Fibroblast of lung (primary cell): ENCODE results near the gene IGLL1. TPM values are rescaled to one million over a fixed set of nuclear protein-coding genes. Genes with fewer than 3 reads are reported as not detected.

Source experiments
- DNase-seq, 2 donors: peaks; one replicate each; pipeline versions ENCODE4 v3.0.0 to v3.0.0-alpha.2; 2010; ENCODE audit warnings: low read depth in 2 of 2
- H2AFZ ChIP-seq: 2 replicates; pipeline ENCODE4 v1.5.1; 2012; ENCODE audit warnings: low read length, control low read depth, inconsistent platforms
- H3K27ac ChIP-seq: 2 replicates; pipeline ENCODE4 v1.5.1; 2011; ENCODE audit warnings: low read length, control low read depth; ENCODE audit not compliant: insufficient read depth
- H3K27me3 ChIP-seq: 2 replicates; pipeline ENCODE4 v1.5.1; 2011; ENCODE audit warnings: mild to moderate bottlenecking, low read length; ENCODE audit not compliant: control insufficient read depth, insufficient read depth
- H3K36me3 ChIP-seq: 2 replicates; pipeline ENCODE4 v1.5.1; 2011; ENCODE audit warnings: low read length; ENCODE audit not compliant: control insufficient read depth, insufficient read depth
- H3K4me1 ChIP-seq: 2 replicates; pipeline ENCODE4 v1.5.1; 2011; ENCODE audit warnings: low read length; ENCODE audit not compliant: control insufficient read depth, insufficient read depth; ENCODE audit errors: extremely low read depth
- H3K4me2 ChIP-seq: 2 replicates; pipeline ENCODE4 v1.5.1; 2011; ENCODE audit warnings: low read length, control low read depth; ENCODE audit not compliant: insufficient read depth; ENCODE audit errors: extremely low read depth
- H3K4me3 ChIP-seq, 4 experiments: fragments of 200-600 bp in 1 of 4; sonication (generic) in 1 of 4; replicated peaks in 1 of 4; 2 replicates each; pipeline ENCODE4 v1.5.1; 2011 to 2016; ENCODE audit warnings: low read length in 4 of 4, low read depth in 3 of 4, mild to moderate bottlenecking in 3 of 4, control low read depth in 2 of 4, inconsistent platforms in 1 of 4, mixed read lengths in 1 of 4; ENCODE audit not compliant: insufficient read depth in 1 of 4; ENCODE audit errors: control extremely low read depth in 1 of 4
- H3K79me2 ChIP-seq: 2 replicates; pipeline ENCODE4 v1.5.1; 2012; ENCODE audit warnings: mild to moderate bottlenecking, low read length, inconsistent platforms; ENCODE audit not compliant: control insufficient read depth, insufficient read depth
- H3K9ac ChIP-seq: 2 replicates; pipeline ENCODE4 v1.5.1; 2011; ENCODE audit warnings: mild to moderate bottlenecking, low read length, control low read depth; ENCODE audit not compliant: insufficient read depth
- H3K9me3 ChIP-seq: 2 replicates; pipeline ENCODE4 v1.5.1; 2012; ENCODE audit warnings: low read depth, low read length; ENCODE audit not compliant: control insufficient read depth, insufficient read depth
- H4K20me1 ChIP-seq: 2 replicates; pipeline ENCODE4 v1.5.1; 2011; ENCODE audit warnings: low read length; ENCODE audit not compliant: control insufficient read depth, insufficient read depth; ENCODE audit errors: extremely low read depth
- EZH2 ChIP-seq: IDR thresholded peaks from 2 replicates; pipeline ENCODE4 v1.5.1; 2012; ENCODE audit warnings: low read length, control low read depth, mild to moderate bottlenecking; ENCODE audit errors: missing control alignments
- polyA plus RNA-seq, 2 donors: library from polyadenylated mRNA; depleted of rRNA in 1 of 2; stranded (reverse) in 1 of 2; unstranded in 1 of 2; fragments of >200 nt; gene quantifications; 2 replicates each; pipeline ENCODE4 v1.2.1, GENCODE V29; 2011 to 2012; ENCODE audit warnings: missing spikeins in 1 of 2
- total RNA-seq: library from RNA; depleted of rRNA; stranded (reverse); fragments of >200 nt; gene quantifications from 2 replicates; pipeline ENCODE4 v1.2.1, GENCODE V29; 2014
- TF ChIP-seq, protein P1 (sequence below), 2 donors: IDR thresholded peaks in 1 of 2; conservative IDR thresholded peaks in 1 of 2; 1 replicate in 1 of 2; 2 replicates in 1 of 2; pipeline ENCODE4 v1.5.1; 2011 to 2012; ENCODE audit warnings: low read length in 2 of 2, control low read depth in 1 of 2, inconsistent platforms in 1 of 2, low read depth in 1 of 2, mild to moderate bottlenecking in 1 of 2

Gene IGLL1
- total and polyA plus RNA-seq, 2 donors (not counting 1 experiment from before 2014, with no cell fraction given): not detected

DNA sequence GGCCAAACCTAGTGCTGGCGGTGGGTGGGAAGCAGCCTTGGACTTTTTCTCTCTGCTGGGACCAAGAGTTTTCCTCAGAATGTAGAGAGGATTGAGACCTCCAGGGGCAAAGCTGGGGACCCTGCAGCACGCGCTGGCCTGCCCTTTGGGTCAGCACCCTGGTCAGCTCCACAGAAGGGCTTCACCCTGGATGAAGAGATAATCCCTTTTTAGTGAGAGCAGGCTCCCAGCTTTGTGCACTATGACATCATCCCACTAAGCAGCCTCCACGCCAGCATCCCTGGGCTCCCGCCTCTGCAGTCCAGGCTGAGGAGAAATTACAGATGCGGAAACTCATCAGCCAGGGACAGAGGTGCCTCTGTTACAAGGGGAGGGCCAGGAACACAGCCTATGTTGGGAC, 28.5 kb upstream of the IGLL1 start:
- Histone ChIP-seq H3K27ac (no peak overlapping the region), H3K4me2 (no peak overlapping the region), H3K9ac (no peak overlapping the region), H3K4me3 (no peak overlapping the region), H3K9me3 (no peaks in the 10 kb centered on the region), H3K4me1 (no peaks in the 10 kb centered on the region), H3K27me3 (no peaks in the 10 kb centered on the region), H3K79me2 (no peaks in the 10 kb centered on the region), H2AFZ (no peak overlapping the region), H3K36me3 (no peaks in the 10 kb centered on the region), H4K20me1 (no peaks in the 10 kb centered on the region)
- TF ChIP-seq, protein P1, sequence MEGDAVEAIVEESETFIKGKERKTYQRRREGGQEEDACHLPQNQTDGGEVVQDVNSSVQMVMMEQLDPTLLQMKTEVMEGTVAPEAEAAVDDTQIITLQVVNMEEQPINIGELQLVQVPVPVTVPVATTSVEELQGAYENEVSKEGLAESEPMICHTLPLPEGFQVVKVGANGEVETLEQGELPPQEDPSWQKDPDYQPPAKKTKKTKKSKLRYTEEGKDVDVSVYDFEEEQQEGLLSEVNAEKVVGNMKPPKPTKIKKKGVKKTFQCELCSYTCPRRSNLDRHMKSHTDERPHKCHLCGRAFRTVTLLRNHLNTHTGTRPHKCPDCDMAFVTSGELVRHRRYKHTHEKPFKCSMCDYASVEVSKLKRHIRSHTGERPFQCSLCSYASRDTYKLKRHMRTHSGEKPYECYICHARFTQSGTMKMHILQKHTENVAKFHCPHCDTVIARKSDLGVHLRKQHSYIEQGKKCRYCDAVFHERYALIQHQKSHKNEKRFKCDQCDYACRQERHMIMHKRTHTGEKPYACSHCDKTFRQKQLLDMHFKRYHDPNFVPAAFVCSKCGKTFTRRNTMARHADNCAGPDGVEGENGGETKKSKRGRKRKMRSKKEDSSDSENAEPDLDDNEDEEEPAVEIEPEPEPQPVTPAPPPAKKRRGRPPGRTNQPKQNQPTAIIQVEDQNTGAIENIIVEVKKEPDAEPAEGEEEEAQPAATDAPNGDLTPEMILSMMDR (conservative IDR thresholded peaks at IDR 0.05 in 1 of 2, IDR thresholded peaks at IDR 0.05 in 1 of 2; ENCODE audit: low read depth in 1 of 2, low read length in 2 of 2): no peak
- TF ChIP-seq EZH2: no peak
- DNase-seq: peak; percentile 10 to 20

DNA sequence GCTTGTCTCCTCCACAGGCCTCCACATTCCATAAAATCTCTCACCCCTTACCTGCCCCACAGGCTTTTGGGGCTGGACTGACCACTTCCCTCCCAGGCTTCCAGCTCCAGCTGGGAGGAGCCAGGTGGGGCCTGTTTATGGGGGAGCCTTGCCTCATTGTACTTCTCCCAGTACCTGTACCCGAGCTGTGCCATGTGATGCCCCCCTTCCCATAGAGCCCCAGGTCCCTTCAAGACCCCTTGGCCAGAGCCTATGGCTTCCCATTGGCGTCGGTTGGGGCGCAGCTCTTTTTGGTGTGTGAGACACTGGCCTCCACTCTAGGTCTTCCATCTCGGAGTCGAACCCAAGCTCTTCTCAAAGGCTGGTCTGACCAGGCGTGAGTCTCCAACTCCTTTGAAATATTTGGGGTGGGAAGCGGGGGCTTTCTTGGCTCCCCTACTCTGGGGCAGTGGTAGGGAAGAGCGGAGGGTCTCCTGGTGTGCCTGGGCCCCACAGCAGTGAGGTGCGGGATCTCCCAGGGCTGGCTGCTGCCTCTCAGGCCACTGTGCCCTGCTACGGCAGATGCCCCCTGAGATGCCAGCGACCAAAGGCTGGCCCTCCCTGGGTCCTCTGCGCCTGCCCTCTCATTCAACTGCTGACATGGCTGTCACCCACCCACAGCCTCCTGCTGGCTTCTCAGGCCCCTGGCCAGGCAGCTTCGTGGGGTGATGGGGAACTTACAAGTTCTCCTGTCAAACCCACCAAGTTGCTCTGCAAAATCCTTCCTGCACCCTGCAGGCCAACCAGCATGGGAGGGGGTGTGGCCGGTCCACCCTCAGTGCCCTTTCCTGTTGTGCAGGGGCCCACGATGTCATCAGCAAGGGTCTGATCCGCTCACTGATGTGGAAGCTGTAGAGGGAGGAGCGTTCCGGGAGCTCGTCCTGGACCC, 26.4 kb upstream of the IGLL1 start:
- H3K4me3 ChIP-seq: no peak overlapping the region
- H2AFZ ChIP-seq: no peak overlapping the region
- H3K9ac ChIP-seq: no peak overlapping the region
- no peaks in the 10 kb centered on the region for H3K79me2 ChIP-seq
- no peaks in the 10 kb centered on the region for H3K4me1 ChIP-seq
- H3K9me3 ChIP-seq: no peaks in the 10 kb centered on the region
- no peak overlapping the region for H3K27ac ChIP-seq
- no peak overlapping the region for H3K4me2 ChIP-seq
- TF ChIP-seq EZH2: no peak
- TF ChIP-seq, protein P1 (conservative IDR thresholded peaks at IDR 0.05 in 1 of 2, IDR thresholded peaks at IDR 0.05 in 1 of 2; ENCODE audit: low read depth in 1 of 2, low read length in 2 of 2): no peak
- no peak for DNase-seq
- H3K36me3 ChIP-seq: no peaks in the 10 kb centered on the region
- H3K27me3 ChIP-seq: no peaks in the 10 kb centered on the region
- H4K20me1 ChIP-seq: no peaks in the 10 kb centered on the region

DNA sequence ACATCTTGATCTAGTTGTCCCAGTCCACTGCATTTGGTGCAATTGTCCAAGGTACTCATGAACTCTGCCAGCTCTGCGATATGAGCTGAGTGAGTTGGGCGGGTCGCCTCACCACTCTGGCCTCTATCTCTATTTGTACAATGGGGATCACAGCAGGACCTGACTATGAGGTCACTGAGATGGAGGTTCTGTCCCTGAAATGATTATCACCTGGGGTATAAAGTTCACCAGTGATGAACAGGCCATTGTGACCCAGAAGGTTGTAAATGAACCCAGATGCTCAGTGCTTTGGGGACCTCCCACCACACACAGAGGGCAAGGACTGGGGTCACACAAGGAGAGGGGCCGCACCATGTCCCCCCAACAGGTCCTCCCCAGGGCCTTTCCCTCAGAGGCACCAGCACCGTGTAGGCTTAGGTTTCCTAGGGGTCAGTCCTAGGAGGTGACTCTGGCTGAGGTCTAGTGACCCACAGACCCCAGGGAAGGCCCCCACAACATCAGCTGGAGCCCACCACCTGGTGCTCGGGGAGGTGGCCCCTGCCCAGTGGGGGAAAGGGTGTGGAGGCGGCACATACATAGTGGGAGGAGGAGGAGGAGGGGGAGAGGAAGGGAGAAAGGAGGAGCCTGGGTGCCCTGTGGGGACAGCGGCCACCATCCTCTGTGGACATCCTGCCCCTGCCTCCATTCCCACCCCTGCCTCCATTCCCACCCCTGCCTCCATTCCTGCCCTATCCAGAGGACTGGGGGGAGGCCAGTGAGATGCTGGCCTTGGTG, 25.0 kb upstream of the IGLL1 start:
- H3K79me2 ChIP-seq: no peaks in the 10 kb centered on the region
- H3K27me3 ChIP-seq: no peaks in the 10 kb centered on the region
- no peaks in the 10 kb centered on the region for H3K9me3 ChIP-seq
- TF ChIP-seq EZH2: no peak
- TF ChIP-seq, protein P1 (conservative IDR thresholded peaks at IDR 0.05 in 1 of 2, IDR thresholded peaks at IDR 0.05 in 1 of 2; ENCODE audit: low read depth in 1 of 2, low read length in 2 of 2): no peak
- H2AFZ ChIP-seq: no peak overlapping the region
- no peak overlapping the region for H3K4me3 ChIP-seq
- H3K4me1 ChIP-seq: no peaks in the 10 kb centered on the region
- no peak overlapping the region for H3K9ac ChIP-seq
- no peaks in the 10 kb centered on the region for H4K20me1 ChIP-seq
- no peaks in the 10 kb centered on the region for H3K36me3 ChIP-seq
- DNase-seq: no peak
- H3K4me2 ChIP-seq: no peak overlapping the region
- H3K27ac ChIP-seq: no peak overlapping the region
